NK-92 (cell line): Measurements from ENCODE around the gene FEV.

ENCODE experiments used
- DNase-seq: peaks from one replicate; lab custom pipeline; 2025; ENCODE audit not compliant: unreplicated experiment; lab: John Stamatoyannopoulos, UW

FEV gene

DNA sequence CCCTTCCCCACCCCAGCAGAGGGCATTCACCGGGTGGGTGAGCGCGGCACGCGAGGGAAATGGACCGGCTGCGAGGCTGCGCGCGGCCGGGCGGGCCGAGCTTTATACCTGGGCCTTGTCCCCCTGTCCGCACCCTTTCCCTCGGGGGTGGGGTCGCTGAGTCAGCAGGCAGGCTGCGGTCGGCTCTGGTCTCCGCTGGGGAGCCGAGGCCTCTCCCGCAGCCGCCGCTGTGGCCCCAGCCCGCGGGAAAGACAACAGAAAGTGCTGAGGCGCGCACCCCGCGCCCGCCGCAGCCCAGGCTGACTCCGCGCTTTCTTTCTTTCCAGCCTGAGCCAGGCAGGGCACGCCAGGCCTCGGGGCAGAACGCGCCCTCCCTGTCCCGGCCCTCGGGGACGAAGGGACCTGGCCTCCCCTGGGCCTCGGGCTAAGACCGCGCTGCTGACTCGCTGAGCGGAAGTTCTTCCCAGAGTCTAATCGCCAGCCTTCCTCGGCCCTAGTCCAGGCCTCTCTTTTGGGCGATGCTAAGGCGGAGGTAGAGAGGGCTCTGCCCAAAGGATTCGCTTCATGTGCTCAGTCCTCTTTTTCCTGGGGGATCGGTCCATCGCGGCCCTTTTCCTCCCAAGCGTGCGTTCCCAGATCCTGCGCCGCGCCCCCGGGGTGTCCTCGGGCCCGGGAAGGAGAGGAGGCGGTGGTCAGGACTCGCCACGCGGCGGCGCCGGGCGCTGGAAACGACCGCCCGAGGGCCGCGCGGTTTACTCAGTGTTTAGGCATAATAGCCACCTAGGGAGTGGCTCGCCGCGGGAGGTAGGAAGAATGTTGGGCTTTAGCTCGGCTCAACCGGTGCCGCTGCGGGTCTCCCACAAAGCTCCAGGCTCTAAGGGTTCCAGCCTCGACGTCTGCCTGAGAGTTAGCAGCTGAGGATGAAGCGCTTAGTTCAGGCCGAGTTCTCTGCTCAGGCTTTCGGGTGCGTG is 8.6 kb upstream of the FEV start, which contains the start of gene CRYBA2:
CRYBA2 (minus strand) TSS at position 78 of the 971 bp plus-strand sequence. CDS start 246 bp downstream, outside the sequence.
- no peak for DNase-seq

DNA sequence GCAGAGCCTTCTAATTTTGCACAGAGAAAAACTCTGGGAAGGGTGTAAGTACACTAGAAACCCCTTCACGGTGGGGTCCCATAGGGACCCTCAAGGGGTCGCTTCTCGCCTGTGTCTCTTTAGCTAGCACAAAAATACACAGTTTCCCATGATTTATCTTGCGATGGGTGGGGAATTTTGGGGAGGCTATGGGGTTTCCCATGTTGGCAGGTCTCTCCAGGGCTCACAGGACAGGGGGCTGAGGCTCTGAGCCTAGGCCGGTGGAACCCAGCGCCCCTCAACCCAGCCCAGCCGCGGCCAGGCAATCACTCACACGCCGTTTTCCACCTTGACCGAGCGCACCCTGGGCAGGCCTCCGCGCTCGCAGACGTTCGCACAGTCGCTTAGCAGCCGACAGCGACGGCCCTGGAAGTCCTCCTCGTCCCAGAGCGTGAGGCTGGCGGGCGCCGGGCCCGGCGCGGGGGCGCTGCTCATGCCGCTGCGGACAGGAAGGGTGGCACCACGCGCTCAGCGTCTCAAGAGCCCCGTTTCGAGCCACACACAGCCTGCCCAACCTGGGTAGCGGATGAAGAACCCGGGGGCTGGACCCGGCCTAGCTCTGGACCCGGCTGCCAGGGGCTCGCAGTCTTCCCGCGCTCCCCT is 7.8 kb upstream of the FEV start:
- no peak for DNase-seq

GRCh38 chr2:218992196-218992595 is 7.2 kb upstream of the FEV start:
- no peak for DNase-seq

- no peak for DNase-seq
Observed at GRCh38 chr2:218991674-218992168, 6.7 kb upstream of the FEV start.

DNA sequence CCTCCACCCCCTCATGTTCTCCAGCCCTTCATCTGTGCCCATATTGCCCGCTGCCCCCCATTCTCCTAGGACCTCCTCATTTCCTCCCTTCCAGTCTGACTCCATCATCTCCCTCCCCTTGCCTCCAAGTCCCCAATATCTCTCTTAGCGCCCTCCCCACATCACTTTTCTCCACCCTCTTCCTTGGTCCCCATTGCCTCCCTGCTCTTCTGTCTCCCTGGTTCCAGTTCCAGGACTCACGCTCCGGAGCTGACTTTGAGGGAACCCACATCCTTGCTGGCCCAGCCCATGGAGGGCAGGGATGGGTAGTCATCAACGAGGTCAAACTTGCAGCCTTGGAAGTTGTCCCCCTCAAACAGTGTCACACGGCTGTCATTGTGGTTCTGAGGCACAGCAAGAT is 5.6 kb upstream of the FEV start:
- DNase-seq = no peak

GRCh38 chr2:218990052-218990451 is 5.1 kb upstream of the FEV start:
- no peak for DNase-seq

DNA sequence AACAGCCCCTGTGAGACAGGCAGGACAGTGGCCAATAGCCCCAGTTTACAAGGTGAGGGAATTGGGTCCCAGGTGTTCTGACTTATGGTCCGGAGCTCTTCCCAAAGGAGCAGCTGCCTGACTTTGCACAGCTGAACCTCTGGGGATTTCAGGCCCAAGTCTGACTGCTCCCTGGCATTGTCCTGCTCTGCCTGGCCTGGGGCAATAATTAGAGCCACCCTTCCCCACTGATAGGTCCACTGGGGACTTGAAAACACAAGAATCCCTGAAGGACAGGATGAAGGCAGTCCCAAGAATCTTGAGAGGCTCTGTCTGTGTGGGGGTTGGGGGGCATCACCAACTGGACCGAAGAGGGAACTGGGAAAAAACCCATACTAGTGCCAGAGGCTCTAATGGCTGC is 3.7 kb upstream of the FEV start:
- no peak for DNase-seq

DNA sequence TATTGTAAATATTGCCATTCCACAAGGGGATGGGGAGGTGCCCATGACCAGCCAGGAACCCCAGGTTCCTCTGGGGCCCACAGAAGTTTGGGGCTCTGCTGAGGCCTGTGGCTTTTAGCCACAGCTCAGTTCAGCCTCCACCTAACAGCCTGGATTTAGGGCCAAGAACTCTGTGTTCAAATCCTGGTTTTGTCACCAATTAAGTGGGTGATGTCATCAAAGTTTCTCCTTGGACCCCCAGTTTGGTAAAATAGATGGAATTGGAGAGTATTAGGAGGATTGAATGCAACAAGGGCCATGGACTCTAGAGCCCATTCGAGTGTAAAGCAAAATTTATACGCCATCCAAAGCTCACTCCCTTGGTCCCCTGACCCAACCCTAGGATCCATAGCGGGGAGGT is 3.2 kb upstream of the FEV start:
- no peak for DNase-seq

DNA sequence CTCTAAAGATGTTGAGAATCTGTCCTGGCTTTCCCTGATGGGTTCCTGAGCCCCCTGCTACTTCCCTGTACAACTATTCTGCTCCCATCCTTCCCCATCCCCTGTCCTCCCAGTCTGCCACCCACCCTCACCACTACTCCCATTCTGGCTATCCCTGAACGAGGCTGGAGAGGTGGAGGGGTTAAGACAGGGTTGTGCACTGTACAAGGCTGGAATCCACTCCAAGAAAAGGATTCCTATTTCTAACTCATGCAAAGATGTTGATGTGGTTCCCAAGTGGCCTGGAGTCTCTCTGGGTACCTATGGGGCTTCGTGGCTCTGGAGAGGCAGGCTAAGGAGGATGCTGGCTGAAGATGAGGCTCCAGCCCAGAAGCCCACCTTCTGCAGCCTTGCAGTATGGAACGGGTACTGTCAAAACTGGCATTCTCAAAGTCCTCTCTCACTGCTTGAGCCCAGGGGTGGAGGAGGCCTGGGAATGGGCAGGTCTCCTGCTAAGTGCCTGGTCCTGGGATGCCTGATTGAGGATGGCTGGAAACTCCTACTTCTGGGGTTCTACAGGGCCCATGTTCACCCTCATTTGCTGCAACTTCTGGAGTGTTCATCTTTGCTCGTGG is 1.3 kb upstream of the FEV start:
- DNase-seq = no peak

DNA sequence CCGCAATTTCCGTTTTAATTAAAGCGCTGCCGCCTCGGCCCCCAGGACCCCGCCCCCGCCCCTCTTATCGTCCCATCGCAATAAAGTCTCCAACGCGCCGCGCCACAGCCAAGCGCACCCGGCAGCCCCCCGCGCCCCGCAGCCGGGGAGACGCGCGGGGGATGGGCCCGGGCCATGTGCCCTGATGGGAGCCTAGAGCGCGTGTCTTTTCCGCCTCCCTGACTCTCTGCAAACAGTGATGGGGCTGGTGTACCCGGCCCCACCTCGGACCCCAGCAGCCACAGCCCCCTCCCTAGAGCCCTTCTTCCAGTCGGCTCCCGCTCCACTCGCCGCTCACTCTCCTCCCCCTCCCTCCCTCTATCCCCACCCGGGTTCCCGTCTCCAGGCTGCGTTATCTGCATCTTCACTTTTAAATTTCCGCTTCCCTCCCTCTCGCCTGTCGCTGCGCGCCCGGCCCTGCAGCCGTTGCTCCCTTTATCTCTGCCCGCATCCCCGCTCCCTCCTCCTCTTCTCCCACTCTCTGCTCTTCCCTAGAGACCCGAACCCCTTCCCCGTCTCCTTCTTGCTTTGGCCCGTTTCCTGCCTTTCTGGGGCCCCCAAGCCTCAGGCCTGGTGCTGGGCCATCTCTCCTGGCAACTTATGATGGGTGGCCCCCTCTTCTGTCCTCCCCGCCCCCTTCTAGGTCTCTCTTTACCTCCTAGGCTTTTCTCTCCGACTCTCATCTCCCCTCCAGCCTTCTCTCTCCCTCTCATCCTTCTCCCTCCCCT is 524 bp upstream of the FEV start:
- DNase-seq = no peak

GRCh38 chr2:218984239-218985020 is 554 bp downstream of the FEV start:
- DNase-seq = no peak

- no peak for DNase-seq
Observed at GRCh38 chr2:218983934-218984238, 1.1 kb downstream of the FEV start.

GRCh38 chr2:218983263-218983933 is 1.6 kb downstream of the FEV start:
- no peak for DNase-seq

DNA sequence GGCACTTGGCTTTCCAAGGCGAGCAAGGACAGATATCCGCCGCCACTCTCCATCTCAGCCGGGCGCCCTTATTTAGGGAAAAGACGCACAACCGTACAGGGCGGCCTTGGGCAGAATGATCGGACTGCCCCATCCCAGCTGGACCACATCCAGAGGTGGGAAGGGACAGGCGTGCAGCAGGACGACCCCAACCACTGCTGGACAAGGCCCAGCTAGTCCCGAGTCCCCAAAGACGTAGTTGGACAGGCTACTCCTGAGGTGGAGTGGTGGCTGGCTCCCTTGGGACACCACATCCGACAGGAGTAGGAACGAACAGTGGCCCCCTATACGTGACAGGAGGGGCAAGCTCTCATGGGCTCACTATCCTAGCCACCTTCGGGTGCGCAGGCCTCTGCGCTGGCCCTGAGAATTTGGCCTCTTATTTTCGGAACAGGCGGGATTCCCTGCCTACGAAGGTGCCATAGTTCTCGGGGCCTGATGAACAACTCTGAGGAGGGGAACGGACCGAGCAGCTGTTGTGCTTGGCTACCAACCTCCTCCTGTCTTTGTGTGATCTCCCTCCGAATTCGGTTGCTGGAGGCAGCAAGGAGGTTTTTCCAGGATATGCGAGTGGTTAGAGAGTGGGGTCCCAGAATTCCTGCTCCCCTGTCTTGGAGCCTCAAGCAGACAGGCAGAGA is 2.3 kb downstream of the FEV start:
- DNase-seq = no peak

DNA sequence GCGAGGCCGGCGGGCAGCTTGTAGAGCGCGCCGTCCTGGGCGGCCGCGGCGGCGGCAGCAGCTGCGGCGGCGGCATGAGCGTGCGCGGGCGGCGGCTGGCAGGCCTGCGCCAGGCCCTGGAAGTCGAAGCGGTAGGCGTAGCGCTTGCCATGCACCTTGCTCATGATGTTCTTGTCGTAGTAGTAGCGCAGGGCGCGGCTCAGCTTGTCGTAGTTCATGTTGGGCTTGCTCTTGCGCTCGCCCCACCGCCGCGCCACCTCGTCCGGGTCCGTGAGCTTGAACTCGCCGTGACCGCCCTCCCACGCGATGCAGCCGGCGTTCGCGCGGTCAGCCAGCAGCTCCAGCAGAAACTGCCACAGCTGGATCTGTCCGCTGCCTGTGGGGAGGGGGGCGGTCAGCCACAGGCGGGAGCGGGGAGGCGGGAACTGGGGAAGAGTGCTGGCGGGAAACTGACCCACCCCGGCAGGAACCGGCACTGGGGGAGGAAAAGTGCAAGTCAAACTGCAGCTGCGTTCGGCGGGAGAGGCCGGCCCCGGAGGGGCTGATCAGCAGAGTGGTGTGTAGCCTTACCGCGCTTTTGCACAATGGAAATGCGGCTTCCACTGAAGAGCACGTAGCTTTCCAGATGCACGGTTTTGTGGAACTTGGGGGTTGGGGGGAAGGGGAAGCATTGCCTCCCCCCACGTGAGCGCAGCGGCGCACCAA is 3.0 kb downstream of the FEV start:
- DNase-seq = no peak

DNA sequence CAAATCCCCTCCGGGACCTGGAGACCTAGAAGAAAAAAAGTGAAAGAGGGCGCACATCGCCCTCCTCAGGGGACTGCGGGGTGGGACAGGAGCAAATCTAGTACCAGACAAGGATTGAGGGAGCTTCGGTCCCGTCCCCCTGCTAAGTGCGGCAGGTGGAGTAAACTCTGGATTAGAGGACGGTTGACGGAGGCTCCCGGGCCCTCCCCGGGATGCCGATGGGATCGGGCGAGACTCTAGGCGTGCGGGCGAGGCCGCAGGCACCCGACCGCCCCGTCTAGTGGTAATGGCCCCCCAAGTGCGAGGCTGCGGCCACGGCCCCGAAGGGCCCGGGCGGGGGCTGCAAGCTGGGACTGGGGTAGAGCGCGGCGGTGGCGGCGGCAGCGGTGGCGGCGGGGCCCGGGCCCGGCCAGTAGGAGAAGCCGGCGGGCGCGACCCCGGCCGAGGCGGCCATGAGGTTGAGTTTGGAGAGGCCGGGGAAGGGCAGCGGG is 3.5 kb downstream of the FEV start:
- DNase-seq = no peak

GRCh38 chr2:218980735-218981389 is 4.1 kb downstream of the FEV start:
- no peak for DNase-seq
